GM23338 (cell line): ENCODE data around the gene OR51B2.

Source experiments
- CREB1 ChIP-seq: fragments of 250-450 bp; sonication (Bioruptor Pico); IDR thresholded peaks from 2 replicates; pipeline ENCODE4 v1.5.0; 2020; ENCODE audit warnings: low read depth, mild to moderate bottlenecking, moderate library complexity
- CTCF ChIP-seq, 2 experiments: fragments of 200-600 bp in 1 of 2; sonication (generic) in 1 of 2; conservative IDR thresholded peaks; 2 replicates each; pipeline versions ENCODE4 v1.5.1 to v1.6.1; 2016 to 2017; ENCODE audit warnings: antibody characterized with exemption in 2 of 2, low read depth in 2 of 2, mild to moderate bottlenecking in 2 of 2, moderate library complexity in 1 of 2
- ETS1 ChIP-seq: IDR thresholded peaks from 2 replicates; pipeline ENCODE4 v1.6.1; 2016; ENCODE audit warnings: antibody characterized with exemption
- EZH2 ChIP-seq: fragments of 200-600 bp; sonication (generic); IDR thresholded peaks from one replicate; pipeline ENCODE4 v1.8.0; 2017; ENCODE audit warnings: antibody characterized with exemption, mild to moderate bottlenecking, low read depth; ENCODE audit not compliant: unreplicated experiment
- EZH2phosphoT487 ChIP-seq: fragments of 200-600 bp; sonication (generic); IDR thresholded peaks from one replicate; pipeline ENCODE4 v1.8.1; 2018; ENCODE audit warnings: antibody characterized with exemption; ENCODE audit not compliant: unreplicated experiment
- JUNB ChIP-seq: IDR thresholded peaks from one replicate; pipeline ENCODE4 v1.6.1; 2016; ENCODE audit warnings: antibody characterized with exemption; ENCODE audit not compliant: unreplicated experiment
- NANOG ChIP-seq: IDR thresholded peaks from 2 replicates; pipeline ENCODE4 v1.6.1; 2016; ENCODE audit warnings: antibody characterized with exemption, borderline replicate concordance
- POLR2AphosphoS5 ChIP-seq: IDR thresholded peaks from 2 replicates; pipeline ENCODE4 v1.6.1; 2016; ENCODE audit warnings: antibody characterized with exemption, low read depth
- REST ChIP-seq: IDR thresholded peaks from one replicate; pipeline ENCODE4 v1.6.1; 2018; ENCODE audit warnings: antibody characterized with exemption; ENCODE audit not compliant: unreplicated experiment
- ZNF114 ChIP-seq: fragments of 250-450 bp; sonication (Bioruptor Pico); IDR thresholded peaks from 2 replicates; pipeline ENCODE4 v1.5.0; 2020; ENCODE audit warnings: mild to moderate bottlenecking, moderate library complexity
- ZNF331 ChIP-seq: fragments of 250-450 bp; sonication (Bioruptor Pico); IDR thresholded peaks from 2 replicates; pipeline ENCODE4 v1.5.0; 2020; ENCODE audit warnings: low read depth, mild to moderate bottlenecking, moderate library complexity
- ZNF462 ChIP-seq: fragments of 250-450 bp; sonication (Bioruptor Pico); IDR thresholded peaks from 2 replicates; pipeline ENCODE4 v1.5.0; 2020; ENCODE audit warnings: mild to moderate bottlenecking, moderate library complexity

GRCh38 chr11:5283882-5284281 is 40.2 kb downstream of the OR51B2 start:
- TF ChIP-seq CTCF (conservative IDR thresholded peaks at IDR 0.05; ENCODE audit: low read depth in 2 of 2) (no peak), POLR2AphosphoS5 (no peak), REST (no peak), EZH2phosphoT487 (no peak), CREB1 (CRISPR knock-in tag) (no peak), JUNB (no peak), EZH2 (no peak), ETS1 (no peak), ZNF462 (no peak), ZNF331 (CRISPR knock-in tag) (no peak), NANOG (no peak), ZNF114 (CRISPR knock-in tag) (no peak)
